ENCODE data around the gene HSD17B11.

- TF ChIP-seq HOXA7 (CRISPR knock-in tag; IDR thresholded peaks at IDR 0.05), result no peak
- no peak for TF ChIP-seq CEBPB (IDR thresholded peaks at IDR 0.05)
- TF ChIP-seq CTCF (IDR thresholded peaks at IDR 0.05), result no peak
- no peak for TF ChIP-seq FOXS1 (CRISPR knock-in tag; IDR thresholded peaks at IDR 0.05)
- no peak for TF ChIP-seq POLR2A (IDR thresholded peaks at IDR 0.05; ENCODE audit: low read length)
- TF ChIP-seq CBX2 (IDR thresholded peaks at IDR 0.05; ENCODE audit: borderline replicate concordance, low read depth), result no peak
- TF ChIP-seq JUN (IDR thresholded peaks at IDR 0.05), result no peak
- TF ChIP-seq REST (IDR thresholded peaks at IDR 0.05), result no peak
- TF ChIP-seq GATA3 (IDR thresholded peaks at IDR 0.05; ENCODE audit: borderline replicate concordance), result no peak
- no peak for TF ChIP-seq SMC3 (IDR thresholded peaks at IDR 0.05)
- no peak for TF ChIP-seq MAX (IDR thresholded peaks at IDR 0.05)
- no peak for TF ChIP-seq ELK1 (IDR thresholded peaks at IDR 0.05; ENCODE audit: low read depth, low read length)
Measured at GRCh38 chr4:87322754-87323153, 68.2 kb downstream of the HSD17B11 start, which contains the start of gene HSD17B13.
